T-helper 9 cell (primary cell): ENCODE results near the gene KRT33B.
"Not testable (repeated sequence)": the region's sequence is repeated elsewhere in the genome, so short reads cannot be mapped to it uniquely, and the experiment has no call there.

ENCODE experiments used
- DNase-seq: peaks from one replicate; pipeline ENCODE4 v3.0.0-alpha.2; 2020
- total RNA-seq, 2 donors: gene quantifications; one replicate each; lab custom pipeline; 2026; lab: John Stamatoyannopoulos, UW

Gene KRT33B
- total RNA-seq = 0 reads per million in 2 donors

GRCh38 chr17:41369713-41370112 lies at the start of gene KRT33B:
Gene KRT33B, minus strand, starts transcription at chr17:41369813. Its CDS starts 63 bp downstream, at chr17:41369750.
- DNase-seq = no peak

GRCh38 chr17:41418116-41418860 lies 48.7 kb upstream of the KRT33B start:
- DNase-seq = no peak

GRCh38 chr17:41417576-41418015 lies 48.0 kb upstream of the KRT33B start:
- no peak for DNase-seq

- no peak for DNase-seq
These were observed 47.5 kb upstream of the KRT33B start for GRCh38 chr17:41417127-41417526.

- DNase-seq = no peak
These were observed 46.9 kb upstream of the KRT33B start for GRCh38 chr17:41416479-41416878.

GRCh38 chr17:41415833-41416335 lies 46.3 kb upstream of the KRT33B start:
- no peak for DNase-seq

GRCh38 chr17:41415411-41415810 lies 45.8 kb upstream of the KRT33B start:
- no peak for DNase-seq

GRCh38 chr17:41413982-41414381 lies 44.4 kb upstream of the KRT33B start:
- no peak for DNase-seq

GRCh38 chr17:41413353-41413957 lies 43.8 kb upstream of the KRT33B start:
- DNase-seq = no peak

GRCh38 chr17:41411072-41411840 lies 41.6 kb upstream of the KRT33B start:
- DNase-seq = no peak

GRCh38 chr17:41407226-41407625 lies 37.6 kb upstream of the KRT33B start:
- no peak for DNase-seq

- DNase-seq = no peak
These were observed 36.6 kb upstream of the KRT33B start for GRCh38 chr17:41406205-41406604.

- no peak for DNase-seq
These were observed 34.5 kb upstream of the KRT33B start for GRCh38 chr17:41404024-41404671.

GRCh38 chr17:41403404-41404023 lies 33.9 kb upstream of the KRT33B start:
- DNase-seq = no peak

- DNase-seq = no peak
These were observed 32.5 kb upstream of the KRT33B start for GRCh38 chr17:41402161-41402560.

- no peak for DNase-seq
These were observed 27.5 kb upstream of the KRT33B start, which contains the start of gene KRT31 for GRCh38 chr17:41396996-41397660. Gene KRT31, minus strand, starts transcription at chr17:41397608. Its CDS starts 69 bp downstream, at chr17:41397539.

- DNase-seq = no peak
These were observed 26.7 kb upstream of the KRT33B start for GRCh38 chr17:41396340-41396739.

- DNase-seq = no peak
These were observed 26.0 kb upstream of the KRT33B start for GRCh38 chr17:41395611-41396010.

- not testable (repeated sequence) for DNase-seq
These were observed 25.4 kb upstream of the KRT33B start for GRCh38 chr17:41395044-41395443.

GRCh38 chr17:41394254-41394996 lies 24.8 kb upstream of the KRT33B start:
- DNase-seq = no peak

- DNase-seq = no peak
These were observed 24.2 kb upstream of the KRT33B start for GRCh38 chr17:41393826-41394225.
